Fibroblast of peridontal ligament (primary cell): ENCODE results near the gene NAXD.
"Not testable (repeated sequence)": the region's sequence is repeated elsewhere in the genome, so short reads cannot be mapped to it uniquely, and the experiment has no call there.

Experiments used
- DNase-seq: peaks from one replicate; pipeline ENCODE4 v3.0.0-alpha.2; 2010; ENCODE audit errors: extremely low read depth

Gene NAXD

DNA sequence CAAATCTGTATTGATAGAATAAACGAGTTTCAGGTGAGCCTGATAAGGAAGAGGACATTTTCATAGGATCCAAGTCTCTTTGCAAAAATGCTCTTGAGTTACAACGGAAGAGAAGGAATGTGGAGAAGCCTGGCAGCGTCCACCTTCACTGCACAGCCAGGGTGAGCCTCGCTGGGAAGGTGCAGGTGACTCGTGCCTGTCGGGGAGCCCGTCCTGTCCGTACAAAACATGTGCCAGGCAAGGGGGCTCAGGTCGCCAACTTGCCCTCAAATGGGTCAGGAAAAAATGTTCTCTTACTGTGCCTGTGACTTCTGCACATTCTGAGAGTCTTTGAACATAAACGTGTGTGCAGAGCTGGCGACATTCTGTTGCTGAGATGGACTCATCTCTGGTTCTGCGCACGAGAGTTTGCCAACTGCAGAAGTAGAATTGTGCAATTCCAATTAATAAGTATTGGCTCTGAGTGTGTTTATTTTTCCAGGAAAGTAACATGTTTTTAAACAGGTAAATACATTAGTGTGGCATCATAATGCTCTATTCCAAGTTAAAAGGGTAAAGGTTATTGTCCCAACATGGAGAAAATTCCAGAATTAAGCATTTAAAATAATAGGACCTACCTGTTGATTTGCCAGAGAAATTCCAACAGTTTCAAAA is 28.6 kb downstream of the NAXD start:
- DNase-seq: no peak

DNA sequence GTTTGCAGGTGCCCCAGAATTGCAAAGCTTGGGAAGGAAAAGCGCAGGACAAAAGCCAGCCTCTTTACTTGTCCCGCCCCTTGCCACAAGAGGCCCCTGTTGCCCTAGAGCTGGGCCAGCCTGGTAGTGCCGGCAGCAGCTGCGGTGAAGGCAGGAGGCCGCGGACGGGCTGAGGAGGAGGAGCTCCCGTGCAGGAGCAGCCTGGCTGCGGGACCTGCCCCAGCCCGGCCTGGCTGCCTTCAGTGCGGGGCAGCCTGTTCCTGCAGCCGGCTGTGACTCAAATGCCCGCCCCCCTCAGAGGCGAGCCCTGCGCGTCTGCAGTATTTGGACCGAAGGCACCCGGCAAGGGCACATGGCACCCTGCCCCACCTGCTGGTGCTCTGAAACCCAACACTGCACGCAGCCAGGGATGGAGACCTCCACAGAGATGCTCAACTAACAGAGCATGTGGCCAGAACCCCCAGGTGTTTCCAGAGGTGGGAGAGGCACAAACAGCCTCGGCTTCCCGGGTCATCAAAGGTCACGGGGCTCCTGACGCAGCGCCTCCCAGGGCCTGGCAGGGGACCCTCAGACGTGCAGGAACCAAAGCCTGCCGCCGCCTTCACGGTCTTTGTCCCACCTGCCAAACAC is 29.7 kb downstream of the NAXD start:
- peak; percentile 57 for DNase-seq

DNA sequence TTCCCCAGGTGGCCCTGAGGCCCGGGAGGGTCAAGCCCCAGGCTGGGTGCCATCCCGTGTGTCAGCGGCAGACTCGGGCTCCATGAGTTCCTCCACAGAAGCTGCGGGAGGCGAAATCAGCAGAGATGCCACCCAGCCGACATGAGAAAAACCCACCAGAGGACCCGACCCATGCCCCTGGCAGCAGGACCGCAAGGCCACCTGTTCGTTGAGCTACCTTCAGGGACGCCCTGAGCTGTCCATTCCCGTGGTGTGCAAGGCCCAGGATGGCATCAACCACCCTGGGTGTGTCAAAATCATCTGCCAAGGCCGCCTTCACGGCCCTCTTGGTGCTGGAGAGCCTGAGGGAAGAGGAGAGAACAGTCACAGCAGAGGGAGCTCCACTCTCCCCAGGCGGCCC is 30.4 kb downstream of the NAXD start:
- DNase-seq: no peak

DNA sequence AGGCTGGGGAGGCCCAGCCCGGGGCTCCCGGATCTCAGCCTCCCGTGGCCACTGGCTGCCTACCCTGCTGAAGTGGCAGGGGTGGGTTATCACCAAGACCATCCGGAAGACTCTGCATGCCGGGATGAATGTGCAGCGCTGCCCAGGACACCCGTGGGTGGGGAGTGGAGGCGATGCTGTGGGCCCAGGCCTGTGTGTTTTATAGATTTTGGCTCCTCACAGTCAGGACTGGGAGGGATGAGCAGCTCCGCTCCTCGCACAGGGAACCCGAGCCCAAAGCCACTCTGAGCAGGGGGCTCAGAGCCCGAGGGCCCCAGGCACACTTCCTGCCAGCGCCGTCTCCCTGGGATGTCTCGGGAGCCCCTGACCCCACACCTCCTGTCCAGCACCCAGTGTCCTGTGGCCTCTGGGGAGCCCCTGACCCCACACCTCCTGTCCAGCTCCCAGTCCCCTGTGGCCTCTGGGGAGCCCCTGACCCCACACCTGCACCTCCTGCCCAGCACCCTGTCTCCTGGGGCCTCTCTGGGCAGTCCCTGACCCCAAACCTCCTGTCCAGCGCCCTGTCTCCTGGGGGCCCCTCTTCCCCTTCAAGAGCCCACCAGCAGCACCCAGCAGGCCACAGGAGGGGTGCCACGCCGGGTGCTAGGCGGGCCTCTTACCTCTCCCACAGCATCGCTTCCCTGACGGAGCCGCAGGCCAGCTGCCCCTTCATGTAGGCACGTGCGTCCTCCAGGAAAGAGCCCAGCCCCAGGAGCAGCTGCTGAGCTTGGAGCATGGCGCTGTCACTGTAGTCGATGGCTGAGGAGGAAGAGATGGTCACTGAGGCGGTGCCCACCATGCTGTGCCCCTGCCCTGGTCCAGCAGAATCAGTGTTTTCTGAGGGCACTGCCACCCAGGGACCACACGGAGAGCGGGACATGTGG is 31.4 kb downstream of the NAXD start:
- no peak for DNase-seq

DNA sequence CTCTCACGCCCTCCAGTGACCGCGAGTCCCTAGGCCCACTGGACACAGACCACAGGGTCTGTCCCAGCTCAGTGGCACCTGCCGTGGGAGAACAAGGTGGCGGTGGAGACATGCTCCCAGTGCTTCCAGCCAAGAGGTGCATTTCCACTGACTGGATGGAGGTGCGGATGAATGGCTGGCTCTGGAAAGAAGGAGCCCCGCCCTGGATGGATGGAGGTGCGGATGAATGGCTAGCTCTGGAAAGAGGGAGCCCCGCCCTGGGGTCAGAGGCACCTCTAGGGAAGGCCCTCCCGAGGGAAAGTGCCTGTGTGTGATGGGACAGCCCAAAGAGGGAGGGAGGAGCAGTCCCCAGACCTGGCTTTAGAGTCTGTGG is 32.0 kb downstream of the NAXD start:
- DNase-seq: no peak

DNA sequence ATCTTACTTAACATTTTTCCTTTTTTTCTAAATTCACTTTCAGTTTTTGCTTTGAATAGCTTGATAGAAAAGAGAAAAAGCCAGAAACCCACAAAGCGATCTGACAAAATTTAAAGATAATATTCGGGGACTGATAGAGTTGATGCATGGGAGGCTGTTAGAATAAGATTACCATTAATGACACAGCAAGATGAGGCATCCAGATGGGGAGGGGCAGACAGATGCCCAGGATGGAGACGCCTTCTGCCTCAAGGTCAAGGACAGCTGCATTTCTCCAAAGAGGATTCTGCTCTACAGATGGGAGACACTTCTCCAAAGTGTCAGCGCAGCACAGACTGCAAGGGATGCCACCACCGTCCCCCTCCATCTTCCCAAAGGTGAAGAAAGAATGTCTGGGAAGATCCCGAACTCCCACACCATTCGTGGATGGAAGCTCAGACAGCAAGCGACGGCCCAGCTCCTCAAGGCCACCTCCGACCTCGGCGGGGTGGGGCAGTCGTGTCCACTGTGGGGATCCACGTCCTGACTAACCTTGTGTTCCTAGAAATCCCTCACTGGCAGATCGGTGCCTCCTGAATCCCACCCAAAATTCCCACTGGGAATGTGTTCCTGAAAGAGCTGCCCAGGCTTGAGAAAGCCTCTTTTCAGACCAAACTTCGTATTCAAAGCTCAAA is 32.9 kb downstream of the NAXD start:
- DNase-seq: no peak

DNA sequence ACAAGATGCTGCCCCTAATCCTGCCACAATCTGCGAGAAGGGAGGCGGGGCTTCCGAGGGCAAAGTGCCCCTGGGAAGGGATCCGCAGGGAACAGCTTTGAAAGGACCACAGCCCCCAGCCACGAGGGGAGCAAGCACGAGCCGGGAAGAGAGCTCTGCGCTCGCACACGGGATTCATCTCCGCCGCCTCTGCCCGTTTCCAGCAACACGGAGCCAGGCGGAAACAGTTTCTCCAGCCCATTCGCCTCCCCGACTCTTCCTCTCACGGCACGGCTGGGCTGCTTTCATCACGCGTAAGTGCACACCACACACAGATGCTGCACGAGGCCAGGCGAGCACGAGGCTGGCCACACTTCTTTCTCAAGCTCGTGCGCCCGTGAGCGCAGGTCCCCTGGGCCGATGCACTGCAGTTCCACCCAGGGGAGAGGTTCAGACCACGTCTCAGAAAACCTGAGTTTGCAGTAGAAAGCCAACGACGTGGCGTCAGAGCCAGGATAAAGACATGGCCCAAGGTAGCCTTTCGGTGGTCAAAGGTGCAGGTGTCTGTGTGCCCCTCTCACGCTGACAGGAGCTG is 33.6 kb downstream of the NAXD start:
- no peak for DNase-seq

DNA sequence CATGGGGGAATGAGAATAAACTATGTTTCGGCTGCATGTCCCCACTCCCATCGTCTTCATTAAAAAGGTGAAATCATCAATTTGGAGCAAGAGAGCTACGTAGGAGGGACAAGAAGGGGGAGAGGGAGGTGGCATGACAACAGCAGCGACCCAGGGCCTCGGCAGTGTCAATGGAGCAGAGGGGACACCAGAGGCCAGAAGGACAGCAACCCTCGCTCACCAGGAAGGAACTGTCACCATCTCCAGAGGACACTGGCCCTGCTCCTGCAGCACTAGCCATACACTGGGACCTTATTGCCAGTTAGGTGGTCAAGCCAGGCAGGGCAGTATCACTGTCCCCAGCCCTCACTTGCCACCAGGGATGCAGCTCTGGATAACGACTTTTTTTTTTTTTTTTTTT is 34.2 kb downstream of the NAXD start:
- DNase-seq: no peak

DNA sequence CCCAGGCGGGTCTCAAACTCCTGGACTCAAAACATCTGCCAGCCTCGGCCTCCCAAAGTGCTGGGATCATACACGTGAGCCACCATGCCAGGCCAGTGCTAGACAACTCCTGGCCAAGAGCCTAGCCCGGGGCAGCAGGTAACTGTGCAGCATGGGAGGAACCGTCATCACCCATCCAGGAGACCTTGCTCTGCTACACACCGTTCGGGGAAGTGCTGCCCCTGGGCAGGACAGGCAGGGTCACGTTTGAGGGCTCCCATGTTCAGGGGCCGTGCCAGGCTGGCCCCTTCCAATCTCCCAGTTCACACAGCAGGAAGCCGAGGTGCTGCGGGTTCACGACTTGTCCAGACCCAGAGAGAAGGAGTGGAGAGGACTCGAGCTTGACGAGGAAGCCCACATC is 35.1 kb downstream of the NAXD start:
- no peak for DNase-seq

DNA sequence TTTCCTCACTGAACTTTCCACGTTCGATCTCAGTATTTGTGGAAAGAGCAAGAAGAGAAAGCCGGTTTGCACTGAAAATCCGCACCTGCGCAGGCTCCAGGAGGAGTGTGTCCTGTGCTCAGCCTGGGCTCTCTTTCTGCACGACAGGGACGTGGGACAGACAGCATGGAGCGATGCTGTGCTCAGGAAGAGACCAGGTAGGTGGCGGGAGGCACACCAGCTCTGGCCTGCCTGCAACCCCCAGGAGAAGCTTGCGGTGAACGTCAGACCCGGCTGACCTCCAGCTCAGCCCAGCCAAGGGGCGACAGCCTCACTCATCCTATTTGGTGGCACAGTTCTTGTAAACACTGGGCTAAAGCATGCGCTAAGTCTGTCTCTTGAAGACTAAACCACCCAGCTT is 35.9 kb downstream of the NAXD start:
- DNase-seq: no peak

DNA sequence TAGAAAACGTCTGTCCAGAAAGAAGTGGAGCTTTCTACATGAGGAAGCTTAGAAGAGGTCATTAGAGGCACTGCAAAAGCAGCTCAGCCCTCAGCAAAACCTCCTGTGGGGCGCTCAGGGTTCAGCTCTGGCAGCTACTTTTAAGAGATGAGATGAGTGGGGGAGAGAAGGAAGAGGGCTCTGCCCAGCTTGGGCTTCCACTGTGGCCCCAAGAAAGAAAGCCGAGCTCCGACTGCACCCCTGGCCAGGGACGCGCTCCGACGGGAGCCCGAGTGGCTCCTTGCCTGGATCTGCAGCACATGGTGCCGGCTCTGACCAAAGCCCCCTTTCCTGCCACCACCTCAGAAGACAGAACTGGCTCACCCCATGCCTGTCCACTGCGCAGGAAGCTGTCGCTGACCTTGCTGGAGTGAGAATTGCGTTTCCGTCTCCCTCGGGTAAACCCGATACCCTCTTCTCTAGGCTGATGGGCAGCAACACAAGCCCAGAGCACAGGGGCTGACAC is 36.4 kb downstream of the NAXD start:
- DNase-seq: no peak

DNA sequence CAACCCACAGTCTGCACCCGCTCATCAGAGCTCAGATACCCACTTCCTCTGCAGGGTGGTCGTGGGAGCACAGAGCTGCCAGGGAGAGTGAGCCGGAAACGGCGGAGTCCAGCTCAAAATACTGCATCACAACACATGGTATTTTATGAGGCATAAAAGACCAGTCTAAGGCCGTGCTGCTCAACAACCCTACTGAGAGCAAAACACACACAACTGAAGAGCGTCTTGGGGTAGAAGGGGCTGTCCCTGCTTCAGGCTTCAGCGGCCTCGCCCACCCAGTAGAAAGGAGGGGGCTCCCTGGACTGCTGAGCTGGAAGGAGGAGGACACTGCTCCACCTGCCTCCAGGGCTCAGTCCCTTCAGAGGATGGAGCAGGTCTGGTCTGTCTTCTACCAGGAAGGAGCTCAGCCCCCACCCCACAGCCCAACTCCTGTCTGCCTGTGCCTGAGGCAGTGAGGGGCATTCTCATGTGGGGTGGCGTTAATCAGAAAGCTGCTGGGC is 36.9 kb downstream of the NAXD start:
- no peak for DNase-seq

DNA sequence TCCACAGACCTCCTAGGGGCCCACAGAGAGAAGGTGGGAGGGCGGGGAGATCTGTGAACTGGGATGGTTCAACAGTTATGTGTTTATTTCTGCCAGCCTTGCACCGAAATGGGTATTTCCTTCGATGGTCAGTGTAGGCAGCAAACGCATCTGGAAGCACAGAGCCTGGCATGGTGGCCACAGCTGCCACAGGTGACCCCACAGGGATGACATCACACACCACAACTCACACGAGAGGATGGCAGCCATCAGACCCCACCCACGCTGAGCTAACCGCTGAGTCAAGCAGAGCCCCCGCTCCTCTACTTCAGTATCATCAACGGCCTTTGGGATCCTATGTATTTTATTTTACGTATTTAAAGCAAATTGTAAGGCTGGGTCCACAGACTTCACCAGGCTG is 37.4 kb downstream of the NAXD start:
- no peak for DNase-seq

DNA sequence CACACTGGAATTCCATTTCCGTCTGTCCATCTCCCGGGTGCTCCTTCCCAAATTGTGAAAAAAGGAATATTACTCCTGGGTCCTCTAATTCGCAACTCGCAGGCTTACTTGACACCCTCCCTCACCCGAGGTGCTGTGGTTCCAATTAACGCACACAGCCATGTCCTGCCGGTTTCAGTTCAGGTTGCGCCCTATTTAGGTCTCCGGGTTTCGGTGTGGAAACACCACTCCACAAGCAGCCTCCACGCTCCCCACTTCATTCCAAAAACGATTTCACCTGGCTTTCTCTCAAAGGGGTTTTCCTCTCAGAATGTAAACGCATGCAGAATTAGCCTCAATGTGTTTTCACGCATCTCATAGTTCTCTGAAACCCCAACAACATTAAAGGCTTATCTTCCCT is 37.9 kb downstream of the NAXD start:
- no peak for DNase-seq

DNA sequence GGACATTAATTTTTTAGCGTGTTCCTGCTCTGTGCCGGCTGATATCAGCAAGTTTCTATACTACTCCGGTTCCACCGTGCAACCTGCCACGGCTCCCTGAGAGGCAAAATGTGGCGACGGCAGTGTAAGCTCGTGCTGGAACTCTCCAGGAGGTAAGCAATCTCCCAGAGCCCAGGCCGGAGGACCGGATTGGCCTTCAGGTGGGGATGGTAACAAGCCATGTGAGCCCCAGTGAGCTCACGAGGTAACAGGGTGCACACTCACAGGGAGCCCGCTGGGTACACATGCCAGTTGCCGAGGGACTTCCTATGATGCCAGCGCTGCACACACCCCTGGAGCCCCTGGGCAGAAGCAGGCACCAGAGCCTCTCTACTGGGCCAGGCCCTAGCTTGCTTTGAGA is 38.5 kb downstream of the NAXD start:
- DNase-seq: no peak

DNA sequence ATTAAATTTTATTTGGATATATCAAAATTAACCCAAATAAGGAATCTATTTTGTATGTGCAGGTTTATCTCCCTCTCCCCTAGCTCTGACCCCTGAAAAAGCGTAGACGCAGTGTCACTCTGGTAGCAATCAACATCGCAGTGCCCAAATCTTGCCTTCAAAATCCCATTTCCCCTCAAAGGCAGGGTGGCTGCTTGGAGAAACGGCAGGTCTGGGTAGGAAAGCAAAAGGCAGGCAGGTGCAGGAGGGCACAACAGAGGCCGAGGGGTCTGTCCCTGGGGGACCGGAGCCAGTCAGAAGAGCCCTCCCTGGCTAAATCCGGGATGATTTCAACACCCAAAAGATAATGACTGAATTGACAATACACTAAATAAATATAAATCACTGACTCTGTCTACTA is 41.9 kb downstream of the NAXD start:
- DNase-seq: no peak

DNA sequence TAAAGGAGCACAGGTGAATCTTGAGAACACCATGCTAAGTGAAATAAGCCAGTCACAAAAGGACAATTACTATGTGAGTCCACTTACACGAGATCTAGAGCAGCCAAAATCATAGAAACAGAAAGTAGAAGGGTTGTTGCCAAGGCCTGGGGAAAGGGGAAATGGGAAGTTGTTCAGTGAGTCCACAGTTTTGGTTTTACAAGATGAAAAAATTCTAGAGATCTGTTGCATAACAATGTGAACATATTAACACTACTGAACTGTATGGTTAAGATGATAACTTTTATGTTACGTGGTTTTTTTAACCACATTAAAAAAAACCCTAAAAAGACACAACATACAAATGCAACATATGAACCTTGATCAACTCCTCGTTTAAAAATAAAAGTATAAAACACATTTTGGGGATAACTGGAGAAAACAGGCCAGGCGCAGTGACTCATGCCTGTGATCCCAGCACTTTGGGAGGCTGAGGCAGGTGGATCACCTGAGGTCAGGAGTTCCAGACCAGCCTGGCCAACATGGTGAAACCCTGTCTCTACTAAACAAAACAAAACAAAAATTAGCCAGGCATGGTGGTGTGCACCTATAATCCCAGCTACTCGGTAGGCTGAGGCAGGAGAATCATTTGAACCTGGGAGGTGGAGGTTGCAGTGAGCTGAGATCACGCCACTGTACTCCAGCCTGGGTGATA is 43.0 kb downstream of the NAXD start:
- DNase-seq: not testable (repeated sequence)

DNA sequence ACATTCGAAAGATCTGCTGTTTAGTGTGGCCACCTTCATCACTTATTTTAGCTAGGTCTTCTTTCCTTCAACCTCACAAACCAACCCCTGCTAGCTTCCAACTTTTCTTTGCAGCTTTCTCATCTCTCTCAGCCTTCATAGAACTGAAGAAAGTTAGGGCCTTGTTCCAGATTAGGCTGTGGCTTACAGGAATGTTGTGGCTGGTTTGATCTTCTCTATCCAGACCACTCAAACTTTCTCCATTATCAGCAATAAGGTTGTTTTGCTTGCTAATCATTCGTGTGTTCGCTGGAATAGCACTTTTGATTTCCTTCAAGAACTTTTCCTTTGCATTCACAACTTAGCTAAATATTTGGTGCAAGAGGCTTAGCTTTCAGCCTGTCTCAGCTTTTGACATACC is 45.9 kb downstream of the NAXD start:
- DNase-seq: no peak

DNA sequence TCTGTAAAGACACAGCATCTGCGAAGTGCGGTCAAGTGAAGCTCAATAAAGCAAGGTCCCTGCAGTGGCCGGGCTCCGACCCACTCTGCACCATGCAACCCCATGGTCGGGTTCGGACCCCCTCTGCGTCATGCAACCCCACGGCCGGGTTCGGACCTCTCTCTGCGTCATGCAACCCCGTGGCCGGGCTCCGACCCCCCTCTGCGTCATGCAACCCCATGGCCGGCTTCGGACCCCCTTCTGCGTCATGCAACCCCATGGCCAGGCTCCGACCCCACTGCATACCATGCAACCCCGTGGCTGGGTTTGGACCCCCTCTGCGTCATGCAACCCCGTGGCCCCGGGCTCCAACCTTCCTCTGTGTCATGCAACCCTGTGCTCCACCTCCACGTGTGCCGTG is 46.7 kb downstream of the NAXD start:
- DNase-seq: no peak

DNA sequence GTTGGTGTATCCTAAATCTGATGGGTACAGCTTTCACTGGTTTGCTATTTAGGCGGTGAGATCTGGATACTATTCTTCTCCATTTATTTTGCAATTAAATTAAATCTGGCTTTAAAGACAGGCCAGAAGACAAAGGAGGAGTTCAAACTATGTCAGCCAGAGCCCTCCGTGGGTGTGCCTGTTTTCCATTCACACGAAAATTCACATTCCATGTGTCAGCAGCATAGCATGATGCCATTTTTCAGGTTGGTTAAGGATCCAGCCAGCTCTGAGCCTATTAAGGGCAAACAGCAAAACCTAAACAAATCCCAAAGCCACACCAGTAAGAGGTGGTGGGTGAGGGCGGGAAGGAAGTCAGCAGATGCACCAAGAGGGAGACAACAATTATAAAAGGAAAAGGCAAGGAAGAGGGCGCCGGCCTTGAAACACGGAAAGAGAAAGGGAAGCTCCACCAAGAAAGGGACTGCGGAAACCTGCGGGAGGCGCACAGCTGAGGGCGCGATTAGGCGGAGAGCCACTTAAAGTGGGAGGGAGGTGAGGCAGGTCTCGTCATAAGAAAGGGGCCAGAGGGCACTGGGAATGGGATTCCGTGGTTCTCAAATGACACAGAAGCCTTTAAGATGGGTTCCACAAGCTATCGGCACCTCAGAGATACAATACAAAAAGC is 47.6 kb downstream of the NAXD start:
- DNase-seq: no peak

DNA sequence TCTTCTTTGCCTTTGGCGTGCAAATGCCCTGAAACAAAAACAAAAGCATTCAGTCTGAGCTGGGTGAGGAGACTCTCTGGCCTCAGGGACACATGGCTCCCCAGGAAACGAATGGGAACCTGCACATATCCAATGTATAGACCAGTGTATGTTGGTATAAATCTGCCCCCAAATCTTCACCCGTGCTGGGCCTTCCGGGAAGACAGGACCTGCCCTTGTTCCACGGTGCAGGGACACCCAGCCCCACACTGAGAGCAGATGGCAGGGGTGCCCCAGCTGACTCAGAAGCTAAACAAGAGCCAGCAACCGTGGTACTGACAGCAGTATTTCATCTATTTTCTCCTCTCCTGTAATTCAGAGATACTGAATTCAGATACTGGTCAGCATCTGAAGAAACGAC is 48.1 kb downstream of the NAXD start:
- DNase-seq: no peak
